ENCODE data around the gene OPN4. TPM values are rescaled to one million over a fixed set of nuclear protein-coding genes. Genes with fewer than 3 reads are reported as not detected.
"Not testable (repeated sequence)": the region's sequence is repeated elsewhere in the genome, so short reads cannot be mapped to it uniquely, and the experiment has no call there.

Gene OPN4
- under 1 TPM in 1 of 2 donors, not detected in 1; 0.02 TPM for polyA plus RNA-seq

GRCh38 chr10:86654411-86655172 lies at the start of gene OPN4:
TSS of gene OPN4 (plus strand) at chr10:86654547. CDS start at chr10:86654784, 237 bp downstream.
- no peaks in the 10 kb centered on the region for H3K36me3 ChIP-seq (ENCODE audit: control insufficient read depth in 2 of 2, insufficient read depth in 2 of 2, low read length in 1 of 2)

GRCh38 chr10:86607674-86608073 lies 46.7 kb upstream of the OPN4 start:
- Histone ChIP-seq H3K27me3 (ENCODE audit: control insufficient read depth in 1 of 2, insufficient read depth in 2 of 2, low read length in 2 of 2) (no peaks in the 10 kb centered on the region), H3K4me3 (ENCODE audit: low read depth in 1 of 2, low read length in 2 of 2) (no peak overlapping the region), H3K36me3 (ENCODE audit: control insufficient read depth in 2 of 2, insufficient read depth in 2 of 2, low read length in 1 of 2) (no peaks in the 10 kb centered on the region), H3K27ac (ENCODE audit: low read depth in 2 of 2, low read length in 1 of 2) (no peak overlapping the region), H3K9me3 (ENCODE audit: control insufficient read depth in 2 of 2, insufficient read depth in 1 of 2, low read depth in 1 of 2, low read length in 1 of 2) (no peaks in the 10 kb centered on the region), H3K4me1 (ENCODE audit: control insufficient read depth in 2 of 2, insufficient read depth in 2 of 2, low read length in 1 of 2) (peaks cover 0 to 2% of the 10 kb centered on the region in 2 donors)

More at GRCh38 chr10:86654411-86655172, at the start of gene OPN4:
- Histone ChIP-seq H3K27ac (ENCODE audit: low read depth in 2 of 2, low read length in 1 of 2) (no peak within 1 kb of the TSS), H3K9me3 (ENCODE audit: control insufficient read depth in 2 of 2, insufficient read depth in 1 of 2, low read depth in 1 of 2, low read length in 1 of 2) (no peaks in the 10 kb centered on the region), H3K27me3 (ENCODE audit: control insufficient read depth in 1 of 2, insufficient read depth in 2 of 2, low read length in 2 of 2) (no peaks in the 10 kb centered on the region), H3K4me1 (ENCODE audit: control insufficient read depth in 2 of 2, insufficient read depth in 2 of 2, low read length in 1 of 2) (peaks cover 7 to 10% of the 10 kb centered on the region in 2 donors), H3K4me3 (ENCODE audit: low read depth in 1 of 2, low read length in 2 of 2) (no peak within 1 kb of the TSS)
- WGBS, 2 donors = 86 to 89% methylated on average over 17 of the region's 17 CpGs

- peaks cover 0 to 2% of the 10 kb centered on the region in 2 donors for H3K4me1 ChIP-seq (ENCODE audit: control insufficient read depth in 2 of 2, insufficient read depth in 2 of 2, low read length in 1 of 2)
- H3K27me3 ChIP-seq (ENCODE audit: control insufficient read depth in 1 of 2, insufficient read depth in 2 of 2, low read length in 2 of 2) = no peaks in the 10 kb centered on the region
- H3K27ac ChIP-seq (ENCODE audit: low read depth in 2 of 2, low read length in 1 of 2) = no peak overlapping the region
- H3K36me3 ChIP-seq (ENCODE audit: control insufficient read depth in 2 of 2, insufficient read depth in 2 of 2, low read length in 1 of 2) = no peaks in the 10 kb centered on the region
- H3K9me3 ChIP-seq (ENCODE audit: control insufficient read depth in 2 of 2, insufficient read depth in 1 of 2, low read depth in 1 of 2, low read length in 1 of 2) = no peaks in the 10 kb centered on the region
- no peak overlapping the region for H3K4me3 ChIP-seq (ENCODE audit: low read depth in 1 of 2, low read length in 2 of 2)
Observed at GRCh38 chr10:86609920-86610319, 44.4 kb upstream of the OPN4 start.

GRCh38 chr10:86611386-86611785 lies 43.0 kb upstream of the OPN4 start:
- 76 to 78% methylated on average over 1 of the region's 1 CpG for WGBS, 2 donors
- peaks cover 0 to 2% of the 10 kb centered on the region in 2 donors for H3K4me1 ChIP-seq (ENCODE audit: control insufficient read depth in 2 of 2, insufficient read depth in 2 of 2, low read length in 1 of 2)
- no peaks in the 10 kb centered on the region for H3K9me3 ChIP-seq (ENCODE audit: control insufficient read depth in 2 of 2, insufficient read depth in 1 of 2, low read depth in 1 of 2, low read length in 1 of 2)
- peak overlapping the region; percentile 34 to 54 for H3K27ac ChIP-seq (ENCODE audit: low read depth in 2 of 2, low read length in 1 of 2)
- H3K36me3 ChIP-seq (ENCODE audit: control insufficient read depth in 2 of 2, insufficient read depth in 2 of 2, low read length in 1 of 2) = no peaks in the 10 kb centered on the region
- H3K27me3 ChIP-seq (ENCODE audit: control insufficient read depth in 1 of 2, insufficient read depth in 2 of 2, low read length in 2 of 2) = no peaks in the 10 kb centered on the region
- H3K4me3 ChIP-seq (ENCODE audit: low read depth in 1 of 2, low read length in 2 of 2) = no peak overlapping the region

GRCh38 chr10:86613096-86613495 lies 41.3 kb upstream of the OPN4 start:
- WGBS, 2 donors = 85 to 88% methylated on average over 5 of the region's 5 CpGs
- Histone ChIP-seq H3K36me3 (ENCODE audit: control insufficient read depth in 2 of 2, insufficient read depth in 2 of 2, low read length in 1 of 2) (no peaks in the 10 kb centered on the region), H3K27me3 (ENCODE audit: control insufficient read depth in 1 of 2, insufficient read depth in 2 of 2, low read length in 2 of 2) (no peaks in the 10 kb centered on the region), H3K4me3 (ENCODE audit: low read depth in 1 of 2, low read length in 2 of 2) (no peak overlapping the region), H3K4me1 (ENCODE audit: control insufficient read depth in 2 of 2, insufficient read depth in 2 of 2, low read length in 1 of 2) (peaks cover 0 to 2% of the 10 kb centered on the region in 2 donors), H3K27ac (ENCODE audit: low read depth in 2 of 2, low read length in 1 of 2) (peak overlapping the region in 1 of 2 donors; percentile 31), H3K9me3 (ENCODE audit: control insufficient read depth in 2 of 2, insufficient read depth in 1 of 2, low read depth in 1 of 2, low read length in 1 of 2) (no peaks in the 10 kb centered on the region)

- no peaks in the 10 kb centered on the region for H3K36me3 ChIP-seq (ENCODE audit: control insufficient read depth in 2 of 2, insufficient read depth in 2 of 2, low read length in 1 of 2)
- 47 to 66% methylated on average over 6 of the region's 6 CpGs for WGBS, 2 donors
- H3K27ac ChIP-seq (ENCODE audit: low read depth in 2 of 2, low read length in 1 of 2) = peak overlapping the region; percentile 85 to 91
- H3K27me3 ChIP-seq (ENCODE audit: control insufficient read depth in 1 of 2, insufficient read depth in 2 of 2, low read length in 2 of 2) = no peaks in the 10 kb centered on the region
- H3K4me3 ChIP-seq (ENCODE audit: low read depth in 1 of 2, low read length in 2 of 2) = no peak overlapping the region
- H3K9me3 ChIP-seq (ENCODE audit: control insufficient read depth in 2 of 2, insufficient read depth in 1 of 2, low read depth in 1 of 2, low read length in 1 of 2) = no peaks in the 10 kb centered on the region
- H3K4me1 ChIP-seq (ENCODE audit: control insufficient read depth in 2 of 2, insufficient read depth in 2 of 2, low read length in 1 of 2) = peaks cover 0 to 2% of the 10 kb centered on the region in 2 donors
Observed at GRCh38 chr10:86613905-86614304, 40.4 kb upstream of the OPN4 start.

- Histone ChIP-seq H3K27ac (ENCODE audit: low read depth in 2 of 2, low read length in 1 of 2) (peak overlapping the region; percentile 85 to 89), H3K36me3 (ENCODE audit: control insufficient read depth in 2 of 2, insufficient read depth in 2 of 2, low read length in 1 of 2) (no peaks in the 10 kb centered on the region), H3K4me3 (ENCODE audit: low read depth in 1 of 2, low read length in 2 of 2) (no peak overlapping the region), H3K4me1 (ENCODE audit: control insufficient read depth in 2 of 2, insufficient read depth in 2 of 2, low read length in 1 of 2) (peaks cover 0 to 2% of the 10 kb centered on the region in 2 donors), H3K27me3 (ENCODE audit: control insufficient read depth in 1 of 2, insufficient read depth in 2 of 2, low read length in 2 of 2) (no peaks in the 10 kb centered on the region), H3K9me3 (ENCODE audit: control insufficient read depth in 2 of 2, insufficient read depth in 1 of 2, low read depth in 1 of 2, low read length in 1 of 2) (no peaks in the 10 kb centered on the region)
- 75% methylated on average over 4 of the region's 4 CpGs for WGBS, 2 donors
Observed at GRCh38 chr10:86614853-86615252, 39.5 kb upstream of the OPN4 start.

GRCh38 chr10:86617278-86617677 lies 37.1 kb upstream of the OPN4 start:
- not testable (repeated sequence) for H3K36me3 ChIP-seq (ENCODE audit: control insufficient read depth in 2 of 2, insufficient read depth in 2 of 2, low read length in 1 of 2); H3K27ac ChIP-seq (ENCODE audit: low read depth in 2 of 2, low read length in 1 of 2); H3K27me3 ChIP-seq (ENCODE audit: control insufficient read depth in 1 of 2, insufficient read depth in 2 of 2, low read length in 2 of 2); H3K4me3 ChIP-seq (ENCODE audit: low read depth in 1 of 2, low read length in 2 of 2); H3K4me1 ChIP-seq (ENCODE audit: control insufficient read depth in 2 of 2, insufficient read depth in 2 of 2, low read length in 1 of 2); H3K9me3 ChIP-seq (ENCODE audit: control insufficient read depth in 2 of 2, insufficient read depth in 1 of 2, low read depth in 1 of 2, low read length in 1 of 2)
- WGBS, 2 donors = 80 to 88% methylated on average over 2 of the region's 2 CpGs

GRCh38 chr10:86628311-86628710 lies 26.0 kb upstream of the OPN4 start:
- Histone ChIP-seq H3K9me3 (ENCODE audit: control insufficient read depth in 2 of 2, insufficient read depth in 1 of 2, low read depth in 1 of 2, low read length in 1 of 2) (no peaks in the 10 kb centered on the region), H3K36me3 (ENCODE audit: control insufficient read depth in 2 of 2, insufficient read depth in 2 of 2, low read length in 1 of 2) (no peaks in the 10 kb centered on the region), H3K4me1 (ENCODE audit: control insufficient read depth in 2 of 2, insufficient read depth in 2 of 2, low read length in 1 of 2) (peaks cover 0 to 2% of the 10 kb centered on the region in 2 donors), H3K27ac (ENCODE audit: low read depth in 2 of 2, low read length in 1 of 2) (no peak overlapping the region), H3K27me3 (ENCODE audit: control insufficient read depth in 1 of 2, insufficient read depth in 2 of 2, low read length in 2 of 2) (no peaks in the 10 kb centered on the region), H3K4me3 (ENCODE audit: low read depth in 1 of 2, low read length in 2 of 2) (no peak overlapping the region)
- WGBS, 2 donors = 97 to 100% methylated on average over 2 of the region's 2 CpGs

GRCh38 chr10:86630079-86630478 lies 24.3 kb upstream of the OPN4 start:
- 10 to 23% methylated on average over 2 of the region's 2 CpGs for WGBS, 2 donors
- Histone ChIP-seq H3K9me3 (ENCODE audit: control insufficient read depth in 2 of 2, insufficient read depth in 1 of 2, low read depth in 1 of 2, low read length in 1 of 2) (no peaks in the 10 kb centered on the region), H3K27ac (ENCODE audit: low read depth in 2 of 2, low read length in 1 of 2) (no peak overlapping the region), H3K36me3 (ENCODE audit: control insufficient read depth in 2 of 2, insufficient read depth in 2 of 2, low read length in 1 of 2) (no peaks in the 10 kb centered on the region), H3K4me1 (ENCODE audit: control insufficient read depth in 2 of 2, insufficient read depth in 2 of 2, low read length in 1 of 2) (peaks cover 0 to 2% of the 10 kb centered on the region in 2 donors), H3K4me3 (ENCODE audit: low read depth in 1 of 2, low read length in 2 of 2) (no peak overlapping the region), H3K27me3 (ENCODE audit: control insufficient read depth in 1 of 2, insufficient read depth in 2 of 2, low read length in 2 of 2) (no peaks in the 10 kb centered on the region)
